Ectodermal cell (in vitro differentiated cells): ENCODE measurements around the gene CARHSP1.
A peak's percentile ranks its signal among the peaks of the same experiment; 100 is the strongest.
"Not testable (repeated sequence)": the region's sequence is repeated elsewhere in the genome, so short reads cannot be mapped to it uniquely, and the experiment has no call there.

Experiments
- H3K27ac ChIP-seq: 2 replicates; pipeline ENCODE4 v1.7.0; 2013; ENCODE audit warnings: mild to moderate bottlenecking, low read depth, low read length; ENCODE audit not compliant: insufficient read depth, poor library complexity, severe bottlenecking
- H3K27me3 ChIP-seq: 2 replicates; pipeline ENCODE4 v1.7.0; 2013; ENCODE audit warnings: mild to moderate bottlenecking, low read length; ENCODE audit not compliant: insufficient read depth, control insufficient read depth, poor library complexity, severe bottlenecking
- H3K36me3 ChIP-seq: one replicate; pipeline ENCODE4 v1.7.0; 2013; ENCODE audit warnings: low read length; ENCODE audit not compliant: control insufficient read depth, insufficient read depth
- H3K4me1 ChIP-seq: one replicate; pipeline ENCODE4 v1.7.0; 2013; ENCODE audit warnings: low read length; ENCODE audit not compliant: control insufficient read depth, insufficient read depth
- H3K4me3 ChIP-seq: 2 replicates; pipeline ENCODE4 v1.7.0; 2013; ENCODE audit warnings: low read depth, low read length, control low read depth; ENCODE audit not compliant: insufficient read depth
- H3K9me3 ChIP-seq: 2 replicates; pipeline ENCODE4 v1.7.0; 2013; ENCODE audit warnings: mild to moderate bottlenecking, low read length, moderate library complexity; ENCODE audit not compliant: control insufficient read depth
- WGBS, 2 experiments: methylation state at CpG; one replicate each; pipeline ENCODE4 v1.1.7; 2013; ENCODE audit warnings: missing lambda C conversion rate in 2 of 2; 5-methylcytosine and 5-hydroxymethylcytosine counted together

CARHSP1 gene

GRCh38 chr16:8847623-8848022 lies 21.2 kb downstream of the CARHSP1 start:
- WGBS, 2 experiments: 93 to 97% methylated on average over 15 of the region's 15 CpGs
- H3K4me3 ChIP-seq: no peak overlapping the region
- no peaks in the 10 kb centered on the region for H3K9me3 ChIP-seq
- H3K27me3 ChIP-seq: no peaks in the 10 kb centered on the region
- H3K27ac ChIP-seq: no peak overlapping the region
- H3K36me3 ChIP-seq: peaks cover 4% of the 10 kb centered on the region
- no peaks in the 10 kb centered on the region for H3K4me1 ChIP-seq

- 95 to 96% methylated on average over 13 of the region's 13 CpGs for WGBS, 2 experiments
- Histone ChIP-seq H3K36me3 (no peaks in the 10 kb centered on the region), H3K4me1 (no peaks in the 10 kb centered on the region), H3K9me3 (no peaks in the 10 kb centered on the region), H3K27ac (no peak overlapping the region), H3K4me3 (no peak overlapping the region), H3K27me3 (no peaks in the 10 kb centered on the region)
Observed at GRCh38 chr16:8847145-8847544, 21.7 kb downstream of the CARHSP1 start.

GRCh38 chr16:8846401-8846932 lies 22.3 kb downstream of the CARHSP1 start:
- H3K4me1 ChIP-seq: no peaks in the 10 kb centered on the region
- 85 to 88% methylated on average over 10 of the region's 10 CpGs for WGBS, 2 experiments

GRCh38 chr16:8845699-8846298 lies 23.0 kb downstream of the CARHSP1 start:
- H3K9me3 ChIP-seq: no peaks in the 10 kb centered on the region
- H3K4me3 ChIP-seq: no peak overlapping the region
- no peaks in the 10 kb centered on the region for H3K27me3 ChIP-seq
- 94 to 96% methylated on average over 7 of the region's 7 CpGs for WGBS, 2 experiments
- H3K4me1 ChIP-seq: no peaks in the 10 kb centered on the region
- no peaks in the 10 kb centered on the region for H3K36me3 ChIP-seq
- no peak overlapping the region for H3K27ac ChIP-seq

More at GRCh38 chr16:8846401-8846932, 22.3 kb downstream of the CARHSP1 start:
- H3K27ac ChIP-seq: no peak overlapping the region
- H3K4me3 ChIP-seq: no peak overlapping the region
- H3K9me3 ChIP-seq: no peaks in the 10 kb centered on the region
- no peaks in the 10 kb centered on the region for H3K36me3 ChIP-seq
- no peaks in the 10 kb centered on the region for H3K27me3 ChIP-seq

- not testable (repeated sequence) for H3K9me3 ChIP-seq
Observed at GRCh38 chr16:8843296-8843695, 25.5 kb downstream of the CARHSP1 start.

GRCh38 chr16:8842016-8842415 lies 26.8 kb downstream of the CARHSP1 start:
- H3K4me3 ChIP-seq, H3K27me3 ChIP-seq, H3K4me1 ChIP-seq, H3K36me3 ChIP-seq, H3K9me3 ChIP-seq, H3K27ac ChIP-seq: not testable (repeated sequence)
- 70 to 72% methylated on average over 4 of the region's 4 CpGs for WGBS, 2 experiments

More at GRCh38 chr16:8843296-8843695, 25.5 kb downstream of the CARHSP1 start:
- not testable (repeated sequence) for H3K4me1 ChIP-seq, H3K36me3 ChIP-seq, H3K27ac ChIP-seq, H3K27me3 ChIP-seq, H3K4me3 ChIP-seq
- 94 to 97% methylated on average over 5 of the region's 12 CpGs for WGBS, 2 experiments

GRCh38 chr16:8837594-8837993 lies 31.2 kb downstream of the CARHSP1 start:
- not testable (repeated sequence) for H3K27me3 ChIP-seq, H3K36me3 ChIP-seq, H3K4me3 ChIP-seq, H3K4me1 ChIP-seq, H3K9me3 ChIP-seq, H3K27ac ChIP-seq
- 92 to 93% methylated on average over 15 of the region's 15 CpGs for WGBS, 2 experiments

GRCh38 chr16:8836797-8837196 lies 32.0 kb downstream of the CARHSP1 start:
- not testable (repeated sequence) for H3K4me3 ChIP-seq, H3K9me3 ChIP-seq, H3K4me1 ChIP-seq, H3K27ac ChIP-seq, H3K27me3 ChIP-seq, H3K36me3 ChIP-seq
- 36 to 60% methylated on average over 6 to 7 of the region's 7 CpGs for WGBS, 2 experiments

- peak overlapping the region; percentile 92 for H3K27ac ChIP-seq
- H3K27me3 ChIP-seq: no peaks in the 10 kb centered on the region
- H3K36me3 ChIP-seq: no peaks in the 10 kb centered on the region
- WGBS, 2 experiments: 68 to 69% methylated on average over 16 of the region's 16 CpGs
- H3K4me1 ChIP-seq: peaks cover 13% of the 10 kb centered on the region
- H3K9me3 ChIP-seq: no peaks in the 10 kb centered on the region
- H3K4me3 ChIP-seq: no peak overlapping the region
Observed at GRCh38 chr16:8832717-8833105, 36.1 kb downstream of the CARHSP1 start.

GRCh38 chr16:8831871-8832716 lies 36.7 kb downstream of the CARHSP1 start:
- H3K9me3 ChIP-seq: no peaks in the 10 kb centered on the region
- 14% methylated on average over 18 of the region's 18 CpGs for WGBS, 2 experiments
- no peaks in the 10 kb centered on the region for H3K36me3 ChIP-seq
- H3K4me3 ChIP-seq: no peak overlapping the region
- peaks cover 13% of the 10 kb centered on the region for H3K4me1 ChIP-seq
- H3K27me3 ChIP-seq: no peaks in the 10 kb centered on the region
- peak overlapping the region; percentile 92 for H3K27ac ChIP-seq
